ENCODE data around the gene PPA1.

GRCh38 chr10:70183304-70183703, 49.9 kb downstream of the PPA1 start:
- TF ChIP-seq, protein P1, sequence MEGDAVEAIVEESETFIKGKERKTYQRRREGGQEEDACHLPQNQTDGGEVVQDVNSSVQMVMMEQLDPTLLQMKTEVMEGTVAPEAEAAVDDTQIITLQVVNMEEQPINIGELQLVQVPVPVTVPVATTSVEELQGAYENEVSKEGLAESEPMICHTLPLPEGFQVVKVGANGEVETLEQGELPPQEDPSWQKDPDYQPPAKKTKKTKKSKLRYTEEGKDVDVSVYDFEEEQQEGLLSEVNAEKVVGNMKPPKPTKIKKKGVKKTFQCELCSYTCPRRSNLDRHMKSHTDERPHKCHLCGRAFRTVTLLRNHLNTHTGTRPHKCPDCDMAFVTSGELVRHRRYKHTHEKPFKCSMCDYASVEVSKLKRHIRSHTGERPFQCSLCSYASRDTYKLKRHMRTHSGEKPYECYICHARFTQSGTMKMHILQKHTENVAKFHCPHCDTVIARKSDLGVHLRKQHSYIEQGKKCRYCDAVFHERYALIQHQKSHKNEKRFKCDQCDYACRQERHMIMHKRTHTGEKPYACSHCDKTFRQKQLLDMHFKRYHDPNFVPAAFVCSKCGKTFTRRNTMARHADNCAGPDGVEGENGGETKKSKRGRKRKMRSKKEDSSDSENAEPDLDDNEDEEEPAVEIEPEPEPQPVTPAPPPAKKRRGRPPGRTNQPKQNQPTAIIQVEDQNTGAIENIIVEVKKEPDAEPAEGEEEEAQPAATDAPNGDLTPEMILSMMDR (IDR thresholded peaks at IDR 0.05) = no peak
- no peak for TF ChIP-seq EZH2 (IDR thresholded peaks at IDR 0.05; ENCODE audit: borderline replicate concordance, insufficient read depth, low read depth, low read length, poor library complexity, severe bottlenecking)

Measured in B cell (primary cell).